Epidermal melanocyte (primary cell): ENCODE data around the gene PLAAT3.
A peak's percentile ranks its signal among the peaks of the same experiment; 100 is the strongest.
"Not testable (repeated sequence)": the region's sequence is repeated elsewhere in the genome, so short reads cannot be mapped to it uniquely, and the experiment has no call there.

ENCODE experiments used
- DNase-seq: peaks from one replicate; pipeline ENCODE4 v3.0.0; 2011; ENCODE audit warnings: low spot score; ENCODE audit not compliant: insufficient read length

PLAAT3 gene

GRCh38 chr11:63542506-63542905 lies 71.7 kb downstream of the PLAAT3 start:
- not testable (repeated sequence) for DNase-seq

GRCh38 chr11:63537293-63538101 lies 76.7 kb downstream of the PLAAT3 start:
- DNase-seq: no peak

GRCh38 chr11:63536669-63537292 lies 77.5 kb downstream of the PLAAT3 start, which contains the start of gene PLAAT4:
TSS of gene PLAAT4 (plus strand) at chr11:63536808. CDS start at chr11:63536869, 61 bp downstream.
- peak; percentile 75 for DNase-seq

- no peak for DNase-seq
These were observed 78.5 kb downstream of the PLAAT3 start for GRCh38 chr11:63535734-63536133.

GRCh38 chr11:63534895-63535461 lies 79.3 kb downstream of the PLAAT3 start:
- no peak for DNase-seq

- no peak for DNase-seq
These were observed 80.2 kb downstream of the PLAAT3 start for GRCh38 chr11:63534076-63534475.

GRCh38 chr11:63532799-63533475 lies 81.3 kb downstream of the PLAAT3 start:
- DNase-seq: no peak

GRCh38 chr11:63532117-63532516 lies 82.1 kb downstream of the PLAAT3 start:
- DNase-seq: no peak

GRCh38 chr11:63531074-63531792 lies 83.0 kb downstream of the PLAAT3 start:
- DNase-seq: not testable (repeated sequence)

- no peak for DNase-seq
These were observed 84.2 kb downstream of the PLAAT3 start for GRCh38 chr11:63530021-63530420.

GRCh38 chr11:63529373-63529772 lies 84.9 kb downstream of the PLAAT3 start:
- DNase-seq: not testable (repeated sequence)

GRCh38 chr11:63528729-63529278 lies 85.4 kb downstream of the PLAAT3 start:
- DNase-seq: not testable (repeated sequence)

- DNase-seq: not testable (repeated sequence)
These were observed 86.1 kb downstream of the PLAAT3 start for GRCh38 chr11:63528156-63528555.

- DNase-seq: no peak
These were observed 86.6 kb downstream of the PLAAT3 start for GRCh38 chr11:63527667-63528066.
